ENCODE measurements around the gene HSPG2. TPM values are rescaled to one million over a fixed set of nuclear protein-coding genes. Genes with fewer than 3 reads are reported as not detected.
A peak's percentile ranks its signal among the peaks of the same experiment; 100 is the strongest.
"Not testable (repeated sequence)": the region's sequence is repeated elsewhere in the genome, so short reads cannot be mapped to it uniquely, and the experiment has no call there.

The HSPG2 gene
- total and polyA plus RNA-seq, 5 experiments from 2014 or later = 0.46 to 7.2 (median 3.6) TPM; not detected in 1

DNA sequence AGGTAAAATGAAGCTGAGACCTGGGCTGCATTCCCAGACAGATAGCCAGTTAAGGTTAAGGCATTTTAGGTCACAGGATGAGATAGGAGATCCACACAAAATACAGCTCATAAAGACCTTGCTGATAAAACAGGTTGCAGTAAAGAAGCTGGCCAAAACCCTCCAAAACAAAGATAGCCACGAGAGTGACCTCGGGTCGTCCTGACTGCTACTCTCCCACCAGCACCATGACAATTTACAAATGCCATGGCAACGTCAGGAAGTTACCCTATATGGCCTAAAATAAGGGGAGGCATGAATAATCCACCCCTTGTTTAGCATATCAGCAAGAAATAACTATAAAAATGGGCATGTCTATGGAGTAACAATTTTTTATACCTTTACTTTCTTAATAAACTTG lies 33.4 kb upstream of the HSPG2 start:
- H3K4me3 Mint-ChIP-seq, H3K4me1 Mint-ChIP-seq, H3K9me3 Mint-ChIP-seq, ATAC-seq, H3K36me3 Mint-ChIP-seq, DNase-seq, POLR2A ChIA-PET, H3K27ac Mint-ChIP-seq, H3K27me3 Mint-ChIP-seq: not testable (repeated sequence)

GRCh38 chr1:21969066-21969465 lies 32.0 kb upstream of the HSPG2 start:
- POLR2A ChIA-PET, H3K27me3 Mint-ChIP-seq, H3K36me3 Mint-ChIP-seq, H3K4me3 Mint-ChIP-seq, ATAC-seq, DNase-seq, H3K4me1 Mint-ChIP-seq, H3K9me3 Mint-ChIP-seq: not testable (repeated sequence)
- peak overlapping the region in 1 of 10 donors; percentile 62 for H3K27ac Mint-ChIP-seq

DNA sequence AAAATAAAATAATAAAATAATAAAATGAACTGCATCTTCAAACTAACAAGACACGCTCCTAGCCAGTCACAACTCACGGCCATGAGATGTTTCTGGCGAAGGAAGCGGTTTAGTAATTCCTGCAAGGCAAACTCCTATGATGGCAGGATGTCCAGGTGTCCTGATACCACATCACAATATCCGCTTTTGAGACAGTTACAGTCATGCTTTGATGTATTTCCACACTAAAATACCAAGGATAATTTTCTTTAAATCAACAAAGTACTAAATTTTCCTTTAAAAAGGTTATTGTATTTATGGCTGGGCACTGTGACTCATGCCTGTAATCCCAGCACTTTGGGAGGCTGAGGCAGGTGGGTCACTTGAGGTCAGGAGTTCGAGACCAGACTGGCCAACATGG lies 30.1 kb upstream of the HSPG2 start:
- peaks cover 7 to 12% (median 8%) of the 10 kb centered on the region in 4 donors for H3K4me1 Mint-ChIP-seq

GRCh38 chr1:21966247-21967000 lies 29.3 kb upstream of the HSPG2 start:
- no peak overlapping the region for H3K27ac Mint-ChIP-seq
- POLR2A ChIA-PET = interaction anchor here (1.1 kb wide), 1 partner anchor 10 kb away, joined by 3 read pairs; no protein-coding TSS in a partner anchor
- H3K4me3 Mint-ChIP-seq = no peak overlapping the region
- ATAC-seq = no peak
- no peaks in the 10 kb centered on the region for H3K9me3 Mint-ChIP-seq
- H3K4me1 Mint-ChIP-seq = peaks cover 7 to 15% (median 10%) of the 10 kb centered on the region in 4 donors
- H3K36me3 Mint-ChIP-seq = no peaks in the 10 kb centered on the region
- H3K27me3 Mint-ChIP-seq = peaks cover 0 to 3% (median 0%) of the 10 kb centered on the region in 5 donors
- DNase-seq = no peak

More for the DNA sequence above, 30.1 kb upstream of the HSPG2 start:
- POLR2A ChIA-PET, DNase-seq, H3K9me3 Mint-ChIP-seq, H3K27me3 Mint-ChIP-seq, ATAC-seq, H3K36me3 Mint-ChIP-seq, H3K4me3 Mint-ChIP-seq, H3K27ac Mint-ChIP-seq: not testable (repeated sequence)

DNA sequence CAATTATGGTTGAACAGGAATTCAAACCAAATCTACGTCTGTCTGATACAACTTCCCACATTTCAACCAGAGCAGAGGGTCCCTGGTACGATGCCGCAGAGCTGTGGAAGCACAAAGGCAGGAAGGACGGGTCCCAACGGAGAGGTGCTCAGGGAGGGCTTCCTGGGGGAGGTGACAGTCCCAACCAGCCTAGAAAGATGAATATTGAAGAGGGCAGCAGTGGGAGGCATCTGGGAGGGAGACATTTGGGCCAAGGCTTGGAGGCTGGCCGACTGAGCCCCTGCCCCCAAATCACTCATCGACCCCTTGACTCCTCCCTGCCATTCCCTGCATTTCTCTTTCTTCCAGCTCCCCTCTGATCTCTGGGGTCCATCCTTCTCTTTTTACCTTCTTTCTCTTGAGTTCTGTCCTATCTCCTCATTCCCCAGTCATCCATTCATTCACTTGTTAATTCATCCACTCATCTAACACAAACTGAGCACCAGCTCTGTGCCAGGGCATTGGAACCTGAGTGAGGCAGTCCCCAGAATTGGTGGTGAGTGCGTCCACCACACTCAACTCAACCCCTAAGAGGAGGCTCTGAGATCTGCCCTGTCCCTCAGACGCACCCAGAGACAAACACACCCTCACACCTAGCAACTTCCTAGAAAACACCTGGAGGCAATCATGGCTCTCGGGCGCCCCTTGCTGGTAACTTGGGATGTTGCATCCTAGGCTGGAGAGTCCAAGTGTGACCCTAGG lies 26.5 kb upstream of the HSPG2 start:
- DNase-seq (peak; percentile 66 to 88 (median 78)), ATAC-seq (peak; percentile 93 to 97)
- peak overlapping the region in 2 of 10 donors; percentile 20 to 36 for H3K4me3 Mint-ChIP-seq
- H3K27me3 Mint-ChIP-seq = peaks cover 0 to 3% (median 0%) of the 10 kb centered on the region in 5 donors
- no peaks in the 10 kb centered on the region for H3K36me3 Mint-ChIP-seq
- POLR2A ChIA-PET = interaction anchor here (0.6 to 1.0 kb wide), 3 partner anchors 155 to 181 kb away, joined by 3 to 4 read pairs (median 4); partner anchors contain the start of gene USP48
- H3K4me1 Mint-ChIP-seq = peaks cover 8 to 22% (median 14%) of the 10 kb centered on the region in 4 donors
- H3K9me3 Mint-ChIP-seq = no peaks in the 10 kb centered on the region
- H3K27ac Mint-ChIP-seq = peak overlapping the region in 7 of 10 donors; percentile 1 to 92 (median 56)

- ATAC-seq (no peak), DNase-seq (no peak)
- Mint-ChIP-seq H3K9me3 (no peaks in the 10 kb centered on the region), H3K4me1 (peaks cover 15 to 40% (median 32%) of the 10 kb centered on the region in 4 donors), H3K36me3 (no peaks in the 10 kb centered on the region), H3K4me3 (no peak overlapping the region), H3K27ac (peak overlapping the region in 7 of 10 donors; percentile 13 to 81 (median 61)), H3K27me3 (peaks cover 0 to 5% (median 0%) of the 10 kb centered on the region in 5 donors)
- POLR2A ChIA-PET = no interaction called here
Measured at GRCh38 chr1:21961799-21962198, 24.7 kb upstream of the HSPG2 start.

DNA sequence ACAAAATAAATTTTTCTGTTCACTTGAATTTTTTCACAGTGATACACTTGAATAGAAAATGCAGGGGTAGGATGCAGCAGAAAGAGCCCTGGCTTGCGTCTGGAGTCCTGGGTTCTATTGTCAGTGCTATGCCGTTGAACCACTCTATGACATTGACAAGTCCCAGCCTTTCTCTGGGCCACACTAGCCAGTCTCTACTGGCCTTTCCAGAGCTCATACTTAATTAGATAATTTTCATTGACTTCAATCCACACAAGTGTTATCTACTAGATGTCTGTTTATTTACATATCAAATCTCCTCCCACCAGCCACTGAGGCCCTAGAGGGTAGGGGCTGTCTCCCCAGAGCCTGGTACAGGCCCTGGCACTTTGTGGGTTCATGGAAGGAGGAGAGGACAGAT lies 24.2 kb upstream of the HSPG2 start:
- ATAC-seq = no peak
- H3K9me3 Mint-ChIP-seq = no peaks in the 10 kb centered on the region
- no peaks in the 10 kb centered on the region for H3K36me3 Mint-ChIP-seq
- peaks cover 16 to 45% (median 37%) of the 10 kb centered on the region in 4 donors for H3K4me1 Mint-ChIP-seq
- no peak overlapping the region for H3K4me3 Mint-ChIP-seq
- H3K27ac Mint-ChIP-seq = peak overlapping the region in 6 of 10 donors; percentile 24 to 61 (median 26)
- peaks cover 0 to 5% (median 0%) of the 10 kb centered on the region in 5 donors for H3K27me3 Mint-ChIP-seq
- no peak for DNase-seq
- POLR2A ChIA-PET = no interaction called here

DNA sequence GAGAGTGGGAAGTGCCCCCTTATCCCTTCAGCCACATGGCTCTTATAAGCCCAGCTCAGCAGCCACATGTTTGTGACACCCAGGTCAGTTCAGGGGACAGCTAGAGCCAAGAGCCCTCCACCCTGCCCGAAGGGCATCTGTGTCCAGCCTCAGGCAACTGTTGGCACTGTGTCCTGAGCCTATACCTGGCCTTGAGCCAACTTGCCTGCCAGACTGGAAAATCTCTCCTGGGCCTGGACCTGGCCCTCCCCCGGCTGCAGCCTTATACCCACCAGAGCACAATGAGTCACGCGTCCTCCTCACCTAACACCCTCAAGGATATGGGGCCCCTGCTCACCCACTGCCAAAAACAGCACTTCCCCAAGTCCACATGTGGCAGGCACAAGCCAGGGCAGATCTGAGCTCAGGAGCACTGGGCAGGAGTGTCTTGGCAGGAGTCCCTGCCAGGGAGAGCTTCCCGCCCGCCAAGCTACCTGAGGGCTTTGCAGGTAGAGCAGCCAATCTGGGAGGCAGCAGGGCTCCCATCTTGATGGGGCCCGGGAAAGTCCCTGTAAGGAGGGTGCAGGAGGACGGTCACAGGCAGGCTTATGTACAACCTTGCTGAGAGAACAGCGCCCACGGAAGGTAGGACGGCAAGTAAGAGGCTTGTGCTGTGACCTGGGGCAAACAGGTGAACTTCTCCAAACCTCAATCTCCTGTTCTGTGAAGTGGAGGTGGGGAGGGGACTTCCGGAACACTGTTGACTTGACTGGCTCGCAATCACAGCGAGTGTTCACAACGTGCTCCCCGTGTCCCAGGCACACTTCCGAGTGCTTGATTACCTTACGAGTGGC lies 19.8 kb upstream of the HSPG2 start:
- Mint-ChIP-seq H3K27ac (peak overlapping the region; percentile 86 to 99 (median 94)), H3K27me3 (peaks cover 0 to 3% (median 0%) of the 10 kb centered on the region in 5 donors), H3K9me3 (no peaks in the 10 kb centered on the region), H3K36me3 (no peaks in the 10 kb centered on the region), H3K4me1 (peaks cover 14 to 54% (median 40%) of the 10 kb centered on the region in 4 donors), H3K4me3 (peak overlapping the region; percentile 60 to 92 (median 78))
- DNase-seq (peak; percentile 29 to 85 (median 60)), ATAC-seq (peak; percentile 94 to 96)
- POLR2A ChIA-PET = interaction anchor here (0.6 to 3.4 kb wide), 9 partner anchors 9 to 174 kb away, joined by 3 to 27 read pairs (median 5); partner anchors contain the start of genes HSPG2 and USP48

DNA sequence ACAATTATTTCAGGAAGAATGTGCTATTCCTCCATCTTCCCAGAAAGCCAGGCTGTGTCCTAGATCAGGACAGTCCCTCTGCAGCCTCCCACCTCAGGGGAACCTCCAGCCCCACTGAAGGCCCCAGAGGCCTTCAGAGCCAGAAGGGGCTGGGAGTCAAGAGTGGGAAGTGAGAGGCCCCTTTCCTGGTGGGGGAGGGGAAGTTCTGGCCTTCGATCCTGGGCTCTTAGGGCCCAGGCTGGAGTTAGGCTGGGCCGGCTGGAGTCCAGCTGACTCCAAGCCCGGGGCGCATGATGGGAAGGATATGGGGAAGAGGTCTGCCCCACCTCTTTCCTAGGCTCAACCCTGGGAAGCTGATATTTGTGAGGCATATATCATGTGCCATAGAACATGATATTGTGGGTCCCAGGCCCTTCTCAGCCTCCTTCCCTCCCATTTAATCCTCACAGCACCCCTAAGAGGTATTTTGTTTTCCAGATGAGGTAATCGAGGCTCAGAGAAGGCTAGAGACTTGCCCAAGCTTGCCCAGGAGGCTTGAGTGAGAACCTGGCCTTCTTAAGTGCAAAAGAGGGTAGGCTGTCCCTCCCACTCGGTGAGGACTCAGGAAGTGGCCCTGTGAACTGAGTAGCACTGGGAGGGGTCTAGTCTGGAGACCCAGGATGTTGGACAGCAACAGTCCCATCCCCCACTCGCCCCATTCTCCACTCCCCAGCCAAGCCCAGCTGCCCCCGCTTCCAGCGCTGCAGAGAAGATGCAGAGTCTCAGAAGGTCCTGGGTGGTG lies 18.6 kb upstream of the HSPG2 start:
- POLR2A ChIA-PET = interaction anchor here (0.7 to 3.4 kb wide), 7 partner anchors 14 to 173 kb away, joined by 3 to 27 read pairs (median 3); partner anchors contain the start of genes HSPG2 and USP48
- DNase-seq = no peak

GRCh38 chr1:21955058-21955457 lies 17.9 kb upstream of the HSPG2 start:
- peaks cover 14 to 50% (median 40%) of the 10 kb centered on the region in 4 donors for H3K4me1 Mint-ChIP-seq
- no peaks in the 10 kb centered on the region for H3K36me3 Mint-ChIP-seq
- DNase-seq (no peak), ATAC-seq (no peak)
- H3K27ac Mint-ChIP-seq = peak overlapping the region in 5 of 10 donors; percentile 11 to 77 (median 60)
- H3K9me3 Mint-ChIP-seq = no peaks in the 10 kb centered on the region
- POLR2A ChIA-PET = interaction anchor here (0.7 to 1.5 kb wide), 3 partner anchors 13 to 70 kb away, joined by 3 read pairs; no protein-coding TSS in a partner anchor
- H3K27me3 Mint-ChIP-seq = peaks cover 0 to 3% (median 0%) of the 10 kb centered on the region in 5 donors
- H3K4me3 Mint-ChIP-seq = peak overlapping the region in 2 of 10 donors; percentile 19 to 65

More for the DNA sequence above, 18.6 kb upstream of the HSPG2 start:
- Mint-ChIP-seq H3K4me1 (peaks cover 14 to 50% (median 40%) of the 10 kb centered on the region in 4 donors), H3K27me3 (peaks cover 0 to 3% (median 0%) of the 10 kb centered on the region in 5 donors), H3K27ac (peak overlapping the region; percentile 34 to 99 (median 76)), H3K9me3 (no peaks in the 10 kb centered on the region), H3K36me3 (no peaks in the 10 kb centered on the region), H3K4me3 (peak overlapping the region in 8 of 10 donors; percentile 18 to 92 (median 78))
- ATAC-seq = no peak

GRCh38 chr1:21952786-21953520 lies 15.8 kb upstream of the HSPG2 start:
- Mint-ChIP-seq H3K9me3 (no peaks in the 10 kb centered on the region), H3K27me3 (peaks cover 0 to 1% (median 0%) of the 10 kb centered on the region in 5 donors), H3K27ac (peak overlapping the region in 7 of 10 donors; percentile 31 to 82 (median 63)), H3K4me3 (no peak overlapping the region), H3K36me3 (no peaks in the 10 kb centered on the region), H3K4me1 (peaks cover 9 to 38% (median 28%) of the 10 kb centered on the region in 4 donors)
- POLR2A ChIA-PET = no interaction called here
- DNase-seq = no peak
- no peak for ATAC-seq
